Measurements from ENCODE around the gene KRT2.
A peak's percentile ranks its signal among the peaks of the same experiment; 100 is the strongest.

KRT2 gene

DNA sequence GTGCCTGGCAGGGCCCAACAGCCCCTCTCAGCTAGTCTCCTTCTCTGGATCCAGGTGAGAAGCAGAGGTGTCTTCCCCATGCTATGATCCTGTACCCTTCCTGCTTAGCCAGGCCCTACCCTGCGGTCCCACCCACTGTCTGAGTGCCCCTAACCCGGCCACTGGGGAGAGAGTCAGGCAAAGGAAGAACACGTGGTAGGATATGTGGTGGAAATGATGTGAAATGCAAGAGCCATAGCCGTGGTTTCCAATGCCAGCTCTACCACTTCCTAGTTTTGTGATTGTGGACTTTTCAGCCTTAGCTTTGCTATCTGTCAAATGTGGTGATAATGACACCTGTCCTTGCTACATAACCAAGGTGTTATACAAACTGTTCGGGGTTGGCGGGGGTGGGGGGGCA is 15.8 kb downstream of the KRT2 start:
- no peak for DNase-seq

DNA sequence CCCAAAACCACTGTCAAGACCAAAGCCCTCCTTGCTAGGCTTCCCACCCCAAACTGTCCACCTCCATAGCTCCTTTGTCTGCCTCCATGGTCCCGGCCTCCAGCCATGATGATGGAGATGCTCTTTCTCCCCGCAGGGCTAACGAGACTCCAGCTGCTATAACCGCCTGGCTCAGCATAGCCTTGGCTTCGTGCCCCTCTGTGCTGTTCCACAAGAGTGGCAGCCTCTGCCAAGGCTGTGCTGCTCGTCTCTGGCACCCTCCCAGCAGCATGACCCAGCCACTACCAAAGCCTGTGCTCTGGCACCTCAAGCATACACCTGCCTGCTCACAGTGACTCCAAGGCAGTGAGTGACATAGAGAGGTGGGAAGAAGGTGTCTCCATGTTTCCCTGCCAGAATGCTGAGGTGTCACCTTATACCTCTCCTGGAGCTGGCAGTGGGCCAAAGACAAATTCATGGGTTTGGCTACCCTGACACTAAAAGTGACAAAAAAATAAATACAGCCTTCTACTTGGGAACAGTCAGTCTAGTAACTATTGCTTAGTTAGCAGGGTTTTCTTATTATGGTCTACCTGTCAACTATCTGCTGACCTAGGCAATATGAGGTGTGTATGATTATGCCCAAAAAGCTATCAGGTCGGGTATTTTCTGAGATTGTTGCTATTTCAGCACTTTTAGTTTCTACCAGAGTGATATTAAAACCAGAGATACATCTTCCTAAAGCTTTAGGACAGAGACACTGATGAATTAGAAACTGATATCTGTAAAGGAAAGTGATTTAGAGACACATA is 17.6 kb downstream of the KRT2 start:
- peak; percentile 75 for DNase-seq

- no peak for DNase-seq
Observed at GRCh38 chr12:52633383-52633782, 18.6 kb downstream of the KRT2 start.

DNA sequence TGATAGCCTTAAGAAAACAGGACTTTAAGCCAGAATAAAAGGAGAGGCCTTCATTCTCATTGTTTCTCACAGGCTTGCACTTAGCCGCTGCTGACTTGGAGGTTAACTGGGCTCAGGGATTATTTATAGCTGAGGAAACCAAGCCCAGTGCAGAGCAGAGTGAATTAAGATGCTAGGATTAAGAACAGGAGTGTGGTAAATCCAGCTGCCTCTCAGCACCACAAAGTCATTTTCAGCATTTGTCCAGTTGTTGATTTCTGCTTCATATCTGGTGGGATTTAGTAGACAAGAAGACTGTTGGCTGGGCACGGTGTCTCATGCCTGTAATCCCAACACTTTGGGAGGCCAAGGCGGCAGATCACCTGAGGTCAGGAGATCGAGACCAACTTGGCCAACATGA is 19.4 kb downstream of the KRT2 start:
- DNase-seq = no peak

GRCh38 chr12:52631676-52632459 is 20.1 kb downstream of the KRT2 start:
- no peak for DNase-seq

DNA sequence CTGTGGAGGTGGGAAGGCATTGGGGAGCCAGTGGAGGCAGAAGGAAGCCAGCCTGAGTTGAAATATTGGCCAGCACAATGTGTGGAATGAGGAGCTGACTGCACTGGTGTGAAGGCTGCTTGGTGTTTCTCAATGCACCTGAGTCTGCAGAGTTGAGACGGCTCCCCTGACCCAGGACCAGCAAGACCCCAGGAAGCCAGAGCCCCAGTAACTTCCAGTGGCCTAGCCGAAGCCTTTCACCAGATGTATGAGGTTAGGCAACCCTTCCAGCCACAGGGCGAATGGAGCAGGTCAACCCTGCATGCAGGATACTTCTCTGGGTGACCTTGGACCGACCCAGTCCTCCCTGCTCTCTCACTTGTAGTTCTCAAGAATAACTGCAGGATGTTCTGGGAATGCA is 20.7 kb downstream of the KRT2 start:
- no peak for DNase-seq

DNA sequence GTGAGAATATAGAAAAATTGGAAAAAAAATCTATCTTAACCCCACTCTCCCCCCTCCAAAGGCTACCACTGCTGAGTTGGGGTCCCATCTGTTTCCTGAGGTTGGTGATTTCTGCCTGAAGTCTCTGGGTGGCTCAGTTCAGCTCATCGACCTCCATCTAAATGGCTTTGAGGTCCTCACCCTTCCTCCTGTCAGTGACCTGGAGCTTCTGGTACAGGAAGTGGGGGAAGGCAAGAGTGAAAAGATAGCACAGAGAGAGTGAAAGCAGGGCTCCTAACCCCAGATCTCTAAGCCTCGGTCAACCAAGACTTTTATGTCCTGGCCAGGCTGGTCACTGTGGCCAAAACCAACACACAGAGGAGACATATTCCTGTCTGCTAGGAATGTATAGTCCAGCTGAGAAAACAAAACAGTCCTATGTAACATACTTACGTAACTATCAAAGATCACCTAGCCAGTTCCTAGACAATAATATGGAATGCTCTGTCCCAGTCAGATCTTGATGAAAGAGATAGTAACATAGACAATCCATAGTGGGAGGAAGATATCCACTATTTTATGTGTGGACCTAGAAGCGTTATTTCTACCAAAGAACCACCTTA is 21.3 kb downstream of the KRT2 start:
- no peak for DNase-seq

GRCh38 chr12:52630008-52630500 is 22.0 kb downstream of the KRT2 start:
- DNase-seq = no peak

- no peak for DNase-seq
Observed at GRCh38 chr12:52629281-52630007, 22.6 kb downstream of the KRT2 start.

- no peak for DNase-seq
Observed at GRCh38 chr12:52628841-52629240, 23.2 kb downstream of the KRT2 start.

- DNase-seq = no peak
Observed at GRCh38 chr12:52628111-52628507, 23.9 kb downstream of the KRT2 start.

GRCh38 chr12:52627395-52628110 is 24.5 kb downstream of the KRT2 start:
- no peak for DNase-seq

DNA sequence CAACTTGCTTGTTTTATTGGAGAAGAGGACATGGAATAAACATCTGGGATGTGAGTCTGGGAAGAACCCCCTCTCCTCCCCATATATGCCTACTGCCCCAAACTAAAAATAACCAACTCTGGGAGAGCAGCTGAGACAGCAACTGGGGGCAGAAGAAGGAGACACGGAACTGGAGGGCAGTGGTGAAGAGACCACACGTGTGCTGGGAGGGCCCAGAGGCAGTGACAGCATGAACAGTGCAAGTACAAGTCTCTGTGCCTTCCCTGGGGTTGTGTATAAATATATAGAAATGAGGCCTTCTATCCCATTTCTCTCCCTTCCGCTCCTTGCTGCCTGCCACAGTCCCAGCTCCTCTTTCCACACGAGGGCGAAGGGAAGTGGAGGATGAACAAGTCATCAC is 29.7 kb downstream of the KRT2 start:
- no peak for DNase-seq

DNA sequence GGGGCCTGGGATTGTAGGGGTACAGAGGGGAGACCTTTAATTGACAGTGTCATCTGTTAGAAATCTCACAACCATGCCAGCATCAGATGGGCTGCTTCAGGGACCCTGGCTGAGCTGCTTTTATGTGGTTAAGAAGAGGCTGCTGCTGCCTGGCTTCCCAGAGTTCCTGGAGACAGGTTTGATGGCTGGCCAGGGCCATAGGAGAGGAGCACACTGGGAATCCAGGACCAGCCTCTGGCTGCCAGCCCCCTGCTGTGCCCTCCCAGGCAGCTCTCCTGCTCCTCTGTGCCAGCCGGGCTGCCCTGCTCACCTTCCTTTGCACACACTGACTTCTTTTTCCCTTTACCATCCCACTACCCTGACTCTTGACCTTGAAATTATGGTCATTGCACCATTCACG is 33.1 kb downstream of the KRT2 start:
- no peak for DNase-seq

- no peak for DNase-seq
Observed at GRCh38 chr12:52618216-52618615, 33.8 kb downstream of the KRT2 start, which contains the start of gene KRT73. TSS of gene KRT73 (minus strand) at chr12:52618559. CDS start at chr12:52618524, 35 bp downstream.

DNA sequence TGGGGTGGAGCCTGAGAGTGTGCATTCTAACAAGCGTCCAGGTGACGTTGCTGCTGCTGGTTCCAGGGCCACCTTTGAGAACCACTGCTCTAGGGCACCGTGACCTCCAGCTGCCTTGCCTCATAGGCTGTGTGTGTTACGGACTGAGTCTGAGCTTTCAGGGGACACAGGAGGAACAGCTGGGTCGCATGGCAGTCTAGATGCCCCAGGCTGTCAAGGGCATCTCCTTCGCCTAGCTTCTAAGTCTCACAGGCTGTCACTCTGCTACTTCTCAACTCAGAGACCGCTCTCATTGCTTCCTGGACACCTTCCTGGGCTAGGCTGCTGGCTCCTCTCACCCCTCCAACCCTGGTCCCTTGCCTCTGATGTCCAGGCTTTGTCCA is 34.6 kb downstream of the KRT2 start:
- no peak for DNase-seq

DNA sequence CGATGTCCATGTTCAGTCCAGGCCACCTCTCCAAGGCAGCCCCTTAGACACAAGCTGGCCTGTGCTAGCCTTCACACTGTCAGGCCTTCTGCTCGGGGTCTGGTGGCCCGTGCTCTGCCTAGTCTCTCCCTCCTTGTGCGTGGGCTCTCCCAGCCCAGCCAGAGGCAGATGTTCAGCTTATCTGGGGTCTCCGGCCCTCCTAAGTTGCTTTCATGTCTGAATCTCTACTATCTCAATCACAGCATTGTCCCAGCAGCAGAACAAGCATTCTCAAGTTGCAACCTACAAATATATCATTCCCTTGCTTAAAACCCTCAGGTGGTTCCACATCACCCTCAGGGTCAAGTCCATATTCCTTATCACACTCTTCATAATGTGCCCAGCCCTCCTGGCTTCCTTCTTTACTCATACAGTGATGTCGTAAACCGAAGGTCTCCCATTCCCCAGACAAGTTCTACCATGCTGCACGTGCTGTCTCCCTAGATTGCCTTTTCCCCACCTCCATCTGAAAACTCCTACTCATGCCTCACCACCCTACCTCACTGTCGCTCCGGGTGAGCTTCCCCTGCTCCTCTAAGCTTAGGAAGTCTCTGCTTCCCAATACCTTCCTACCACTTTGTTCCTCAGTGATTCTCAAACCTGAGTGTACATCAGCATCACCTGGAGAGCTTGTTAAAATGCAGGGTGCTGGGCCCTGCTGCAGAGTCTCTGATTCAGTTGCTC is 35.2 kb downstream of the KRT2 start:
- no peak for DNase-seq

DNA sequence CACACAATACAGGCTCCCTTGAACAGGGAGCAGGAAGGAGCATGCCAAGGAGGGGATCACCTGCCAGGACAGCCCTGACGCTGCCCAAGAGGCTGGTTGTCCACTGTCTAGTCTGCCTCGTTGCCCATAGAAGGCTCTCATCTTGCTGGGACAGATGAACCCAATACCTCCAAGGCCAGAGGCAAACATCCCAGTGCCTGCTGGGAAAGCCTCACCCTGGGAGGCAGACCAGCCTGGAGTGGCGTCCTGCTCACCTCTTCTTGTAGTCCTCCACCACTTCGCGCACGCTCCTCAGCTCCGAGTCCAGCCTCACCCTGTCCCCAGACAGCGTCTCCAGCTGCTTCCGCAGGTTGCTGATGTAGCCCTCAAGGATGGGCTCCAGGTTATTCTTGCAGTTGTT is 36.1 kb downstream of the KRT2 start:
- no peak for DNase-seq

GRCh38 chr12:52615208-52615868 is 36.7 kb downstream of the KRT2 start:
- DNase-seq = no peak

GRCh38 chr12:52614381-52615207 is 37.4 kb downstream of the KRT2 start:
- DNase-seq = no peak

Data from NCI-H1105 (cell line).